SH-SY5Y (cell line): ENCODE measurements around the gene SNCA.

Experiments used
- GATA2 ChIP-seq: IDR thresholded peaks from 2 replicates; pipeline ENCODE4 v1.6.1; 2011; ENCODE audit warnings: mild to moderate bottlenecking, low read depth, low read length
- GATA3 ChIP-seq: IDR thresholded peaks from 2 replicates; pipeline ENCODE4 v1.6.1; 2011; ENCODE audit warnings: low read depth, mild to moderate bottlenecking, low read length, moderate library complexity

GRCh38 chr4:89751416-89751815 is 85.5 kb downstream of the SNCA start:
- TF ChIP-seq GATA2, result no peak
- TF ChIP-seq GATA3, result no peak
